A549 (cell line): ENCODE measurements around the gene CIAO2B. TPM values are rescaled to one million over a fixed set of nuclear protein-coding genes. Genes with fewer than 3 reads are reported as not detected.
A peak's percentile ranks its signal among the peaks of the same experiment; 100 is the strongest.
"Not testable (repeated sequence)": the region's sequence is repeated elsewhere in the genome, so short reads cannot be mapped to it uniquely, and the experiment has no call there.

Experiments
- ATAC-seq, 2 experiments: fragments of 200-7000 bp in 1 of 2; fragments of >200 bp in 1 of 2; cut with Nextera tagmentation in 1 of 2; cut with Tn5 transposase in 1 of 2; 3 replicates each; pipeline versions ENCODE4 v1.8.0 to v1.9.1; 2018 to 2020; ENCODE audit warnings: mild to moderate bottlenecking in 1 of 2, moderate library complexity in 1 of 2
- CTCF ChIA-PET: fragments of 300-600 bp; sonication (Branson Sonifier 250); formaldehyde crosslinking; extraction: SDS; loops from one replicate; lab custom pipeline; 2021; ENCODE audit warnings: antibody characterized with exemption, inconsistent platforms; lab: Yijun Ruan, JAX
- POLR2A ChIA-PET: fragments of 350-600 bp; formaldehyde crosslinking; extraction: SDS; loops from one replicate; lab custom pipeline; 2021; ENCODE audit warnings: antibody characterized with exemption, inconsistent platforms; lab: Yijun Ruan, JAX
- DNase-seq, 2 experiments: peaks; one replicate each; pipeline versions ENCODE4 v3.0.0 to v3.0.0-alpha.2; 2011 to 2016; ENCODE audit warnings: low read depth in 1 of 2, low spot score in 1 of 2
- FAIRE-seq: peaks from 2 replicates; lab custom pipeline; 2011; peaks lifted over from hg19 to GRCh38; lab: Jason Lieb, UNC
- H3K27ac ChIP-seq, 2 experiments: fragments of >200 bp; sonication (Bioruptor Twin); formaldehyde crosslinking; 3 replicates each; pipeline ENCODE4 v1.5.1; 2016 to 2017
- H3K4me1 ChIP-seq: fragments of >200 bp; sonication (Bioruptor Twin); formaldehyde crosslinking; 3 replicates; pipeline ENCODE4 v1.6.1; 2016
- H3K4me2 ChIP-seq: fragments of >200 bp; sonication (Bioruptor Twin); formaldehyde crosslinking; 3 replicates; pipeline ENCODE4 v1.6.1; 2016
- H3K4me3 ChIP-seq: fragments of >200 bp; sonication (Bioruptor Twin); formaldehyde crosslinking; 3 replicates; pipeline ENCODE4 v1.5.1; 2016
- H3K9me3 ChIP-seq: fragments of >200 bp; sonication (Bioruptor Twin); formaldehyde crosslinking; 3 replicates; pipeline ENCODE4 v1.6.1; 2016
- BHLHE40 ChIP-seq: IDR thresholded peaks from 2 replicates; pipeline ENCODE4 v1.6.1; 2012; ENCODE audit warnings: low read depth, low read length, inconsistent platforms
- CEBPB ChIP-seq, 2 experiments: fragments of >200 bp in 1 of 2; sonication (Bioruptor Twin) in 1 of 2; formaldehyde crosslinking in 1 of 2; IDR thresholded peaks; 2 replicates each; pipeline ENCODE4 v1.6.1; 2012 to 2016
- CHD4 ChIP-seq: fragments of 200-600 bp; sonication (generic); IDR thresholded peaks from 2 replicates; pipeline ENCODE4 v1.6.1; 2016; ENCODE audit warnings: antibody characterized with exemption, mild to moderate bottlenecking, borderline replicate concordance
- CTCF ChIP-seq: fragments of >200 bp; sonication (Bioruptor Twin); formaldehyde crosslinking; IDR thresholded peaks from 3 replicates; pipeline ENCODE4 v1.5.1; 2016
- EHMT2 ChIP-seq: fragments of 200-600 bp; sonication (generic); IDR thresholded peaks from 2 replicates; pipeline ENCODE4 v1.6.1; 2016; ENCODE audit warnings: antibody characterized with exemption, low read depth, mild to moderate bottlenecking, moderate library complexity
- EP300 ChIP-seq, 2 experiments: fragments of >200 bp; sonication (Bioruptor Twin); formaldehyde crosslinking; IDR thresholded peaks; 2 replicates in 1 of 2; 3 replicates in 1 of 2; pipeline ENCODE4 v1.6.1; 2016 to 2017
- FOSB ChIP-seq: fragments of 250-450 bp; sonication (Bioruptor Pico); IDR thresholded peaks from 2 replicates; pipeline ENCODE4 v1.5.0; 2020; ENCODE audit warnings: mild to moderate bottlenecking, moderate library complexity
- HMGXB4 ChIP-seq: fragments of 250-450 bp; sonication (Bioruptor Pico); IDR thresholded peaks from 2 replicates; pipeline ENCODE4 v1.5.0; 2021; ENCODE audit warnings: mild to moderate bottlenecking, moderate library complexity, borderline replicate concordance
- HOXB13 ChIP-seq: fragments of 250-450 bp; sonication (Bioruptor Pico); IDR thresholded peaks from 2 replicates; pipeline ENCODE4 v1.5.0; 2020; ENCODE audit warnings: low read depth, mild to moderate bottlenecking, moderate library complexity
- KDM1A ChIP-seq: fragments of 200-600 bp; sonication (generic); IDR thresholded peaks from 2 replicates; pipeline ENCODE4 v1.6.1; 2016; ENCODE audit warnings: low read depth, mild to moderate bottlenecking
- MAFK ChIP-seq: fragments of 450-650 bp; IDR thresholded peaks from 2 replicates; pipeline ENCODE4 v1.6.1; 2014; ENCODE audit not compliant: partially characterized antibody
- MAX ChIP-seq: IDR thresholded peaks from 2 replicates; pipeline ENCODE4 v1.6.1; 2012
- NPAS2 ChIP-seq: fragments of 250-450 bp; sonication (Bioruptor Pico); IDR thresholded peaks from 2 replicates; pipeline ENCODE4 v1.8.0; 2022; ENCODE audit warnings: mild to moderate bottlenecking, moderate library complexity, borderline replicate concordance
- PHF8 ChIP-seq: fragments of 200-600 bp; sonication (generic); IDR thresholded peaks from 2 replicates; pipeline ENCODE4 v1.6.1; 2016; ENCODE audit warnings: low read depth, mild to moderate bottlenecking, antibody characterized with exemption, moderate library complexity, borderline replicate concordance
- RARB ChIP-seq: fragments of 250-450 bp; sonication (Bioruptor Pico); IDR thresholded peaks from 2 replicates; pipeline ENCODE4 v1.8.0; 2021; ENCODE audit warnings: mild to moderate bottlenecking, moderate library complexity
- RCOR1 ChIP-seq: fragments of 150-350 bp; IDR thresholded peaks from 2 replicates; pipeline ENCODE4 v1.6.1; 2014; ENCODE audit warnings: antibody characterized with exemption, low read length, low read depth
- RFX5 ChIP-seq: fragments of 450-650 bp; IDR thresholded peaks from 2 replicates; pipeline ENCODE4 v1.7.1; 2014; ENCODE audit warnings: antibody characterized with exemption, mild to moderate bottlenecking, moderate library complexity
- SMC3 ChIP-seq: fragments of >200 bp; sonication (Bioruptor Twin); formaldehyde crosslinking; IDR thresholded peaks from 3 replicates; pipeline ENCODE4 v1.6.1; 2018; ENCODE audit warnings: inconsistent platforms
- TFCP2L1 ChIP-seq: fragments of 250-450 bp; sonication (Bioruptor Pico); IDR thresholded peaks from 2 replicates; pipeline ENCODE4 v1.5.0; 2021; ENCODE audit warnings: mild to moderate bottlenecking
- TP53 ChIP-seq: fragments of 250-450 bp; sonication (Bioruptor Pico); IDR thresholded peaks from 2 replicates; pipeline ENCODE4 v1.5.0; 2021; ENCODE audit warnings: mild to moderate bottlenecking, moderate library complexity
- USF2 ChIP-seq: fragments of 450-650 bp; IDR thresholded peaks from 2 replicates; pipeline ENCODE4 v1.6.1; 2014; ENCODE audit warnings: antibody characterized with exemption
- ZSCAN20 ChIP-seq: fragments of 250-450 bp; sonication (Bioruptor Pico); IDR thresholded peaks from 2 replicates; pipeline ENCODE4 v1.8.0; 2022; ENCODE audit warnings: mild to moderate bottlenecking, moderate library complexity
- WGBS: methylation state at CpG from one replicate; pipeline ENCODE4 v1.1.6; 2017; ENCODE audit errors: missing lambda C conversion rate; 5-methylcytosine and 5-hydroxymethylcytosine counted together
- polyA plus RNA-seq, 4 experiments: library from polyadenylated mRNA; depleted of rRNA in 3 of 4; stranded (reverse); fragments of >200 nt; fragmentation: RNase III in 1 of 4; extraction: RNeasy Plus Mini Kit Qiagen cat#74134 plus additional on column Dnase treatment in 1 of 4; gene quantifications; 2 replicates in 3 of 4; 3 replicates in 1 of 4; pipeline ENCODE4 v1.2.3, GENCODE V29; 2011 to 2017

The CIAO2B gene
- polyA plus RNA-seq, 2 of the 4 experiments (the other 2 are of a cell fraction) = 134 to 140 TPM

- H3K4me1 ChIP-seq = peaks cover 16% of the 10 kb centered on the region
- ATAC-seq, H3K4me2 ChIP-seq, H3K27ac ChIP-seq, H3K4me3 ChIP-seq, FAIRE-seq, DNase-seq, H3K9me3 ChIP-seq: not testable (repeated sequence)
- ChIA-PET CTCF (interaction anchor here (0.5 to 13.7 kb wide), 17 partner anchors 9 to 212 kb away, joined by 3 to 216 read pairs (median 4); partner anchors contain the start of genes B3GNT9, CES3, EXOC3L1 and FBXL8), POLR2A (interaction anchor here (0.6 kb wide), 1 partner anchor 21 kb away, joined by 3 read pairs; no protein-coding TSS in a partner anchor)
- 82% methylated on average over 15 of the region's 32 CpGs for WGBS
These were observed 40.1 kb upstream of the CIAO2B start for GRCh38 chr16:66974156-66974931.

GRCh38 chr16:66973716-66974115 lies 39.5 kb upstream of the CIAO2B start:
- ATAC-seq = no peak
- ChIA-PET CTCF (interaction anchor here (0.5 to 13.7 kb wide), 15 partner anchors 10 to 213 kb away, joined by 3 to 216 read pairs (median 4); partner anchors contain the start of genes B3GNT9, CES3, EXOC3L1 and FBXL8), POLR2A (no interaction called here)
- H3K4me2 ChIP-seq = no peak overlapping the region
- H3K27ac ChIP-seq = 0 out of 6 replicates have a peak overlapping the region, but pooled peaks of 1 of the 2 experiments have one; percentile 9
- DNase-seq = no peak
- FAIRE-seq = no peak
- no peak overlapping the region for H3K4me3 ChIP-seq
- no peaks in the 10 kb centered on the region for H3K9me3 ChIP-seq
- WGBS = 66% methylated on average over 5 of the region's 6 CpGs
- TF ChIP-seq RFX5 = no peak
- no peak for TF ChIP-seq TP53 (CRISPR knock-in tag)
- TF ChIP-seq PHF8 = no peak
- TF ChIP-seq CTCF = no peak
- TF ChIP-seq RARB = no peak
- no peak for TF ChIP-seq EP300 (IDR thresholded peaks at IDR 0.05)
- no peak for TF ChIP-seq CHD4
- no peak for TF ChIP-seq FOSB (CRISPR knock-in tag)
- no peak for TF ChIP-seq ZSCAN20 (CRISPR knock-in tag)
- TF ChIP-seq HMGXB4 (CRISPR knock-in tag) = no peak
- TF ChIP-seq SMC3 = no peak
- no peak for TF ChIP-seq KDM1A
- no peak for TF ChIP-seq CEBPB (IDR thresholded peaks at IDR 0.05)
- TF ChIP-seq EHMT2 = no peak
- TF ChIP-seq HOXB13 (CRISPR knock-in tag) = no peak
- H3K4me1 ChIP-seq = peaks cover 13% of the 10 kb centered on the region

GRCh38 chr16:66972983-66973382 lies 38.8 kb upstream of the CIAO2B start:
- ATAC-seq (no peak), FAIRE-seq (no peak), DNase-seq (no peak)
- Histone ChIP-seq H3K27ac (peak overlapping the region in 1 of 2 experiments; percentile 45; a peak in 3 of 6 replicates), H3K9me3 (no peaks in the 10 kb centered on the region), H3K4me3 (no peak overlapping the region), H3K4me2 (no peak overlapping the region), H3K4me1 (peaks cover 13% of the 10 kb centered on the region)
- TF ChIP-seq PHF8 (no peak), USF2 (no peak), SMC3 (no peak), BHLHE40 (no peak), NPAS2 (CRISPR knock-in tag) (no peak), RCOR1 (no peak), TFCP2L1 (no peak), MAFK (no peak), MAX (no peak), RFX5 (no peak)
- ChIA-PET CTCF (interaction anchor here (0.5 to 13.7 kb wide), 15 partner anchors 10 to 288 kb away, joined by 3 to 216 read pairs (median 3); partner anchors contain the start of genes B3GNT9, CES3, FBXL8 and NOL3), POLR2A (no interaction called here)
- WGBS = 85% methylated on average over 9 of the region's 9 CpGs
